Heart right ventricle (tissue), 16 donors: Measurements from ENCODE around the gene TRAPPC6A. TPM values are rescaled to one million over a fixed set of nuclear protein-coding genes. Genes with fewer than 3 reads are reported as not detected.
A peak's percentile ranks its signal among the peaks of the same experiment; 100 is the strongest.

Experiments used
- ATAC-seq, 8 donors: fragments of 200-7000 bp; cut with Tn5 transposase; one replicate each; pipeline ENCODE4 v1.9.1; 2020; ENCODE audit warnings: mild to moderate bottlenecking in 8 of 8, moderate library complexity in 8 of 8, moderate number of reproducible peaks in 1 of 8
- DNase-seq, 2 donors: peaks; one replicate each; pipeline ENCODE4 v3.0.0-alpha.2; 2020
- H3K27ac ChIP-seq, 10 donors: fragments of 200-600 bp; sonication (generic) in 2 of 10; one replicate each; pipeline versions ENCODE4 v1.5.0 to v1.8.0; 2020 to 2022; ENCODE audit warnings: mild to moderate bottlenecking in 3 of 10
- H3K27me3 ChIP-seq, 7 donors: fragments of 200-600 bp; one replicate each; pipeline ENCODE4 v1.8.0; 2021 to 2022; ENCODE audit warnings: mild to moderate bottlenecking in 2 of 7
- H3K36me3 ChIP-seq, 9 donors: fragments of 200-600 bp; sonication (generic) in 1 of 9; one replicate each; pipeline versions ENCODE4 v1.5.0 to v1.8.0; 2020 to 2022; ENCODE audit warnings: mild to moderate bottlenecking in 2 of 9
- H3K4me1 ChIP-seq, 9 donors: fragments of 200-600 bp; sonication (generic) in 1 of 9; one replicate each; pipeline versions ENCODE4 v1.5.0 to v1.8.0; 2020 to 2022; ENCODE audit warnings: mild to moderate bottlenecking in 4 of 9
- H3K4me3 ChIP-seq, 10 donors: fragments of 200-600 bp; sonication (generic) in 2 of 10; one replicate each; pipeline versions ENCODE4 v1.5.0 to v1.8.0; 2020 to 2022; ENCODE audit warnings: mild to moderate bottlenecking in 7 of 10, moderate library complexity in 2 of 10
- H3K9me3 ChIP-seq, 11 donors: fragments of 200-600 bp in 10 of 11; sonication (generic) in 2 of 11; one replicate each; pipeline versions ENCODE4 v1.5.0 to v1.8.0; 2013 to 2022; ENCODE audit warnings: mild to moderate bottlenecking in 2 of 11, control low read depth in 1 of 11, moderate library complexity in 1 of 11
- WGBS, 2 donors: extraction: QIAGEN DNeasy Blood & Tissue Kit; methylation state at CpG; one replicate each; pipeline ENCODE4 v1.1.7; 2013; ENCODE audit warnings: inconsistent platforms in 1 of 2; 5-methylcytosine and 5-hydroxymethylcytosine counted together
- intact Hi-C, 10 donors: fragments of 100-400 bp; cut with DNase I; formaldehyde crosslinking; loops; one replicate each; pipeline versions ENCODE4 v1.11.1 to v1.14.2; 2022
- long read RNA-seq, 3 donors: library from polyadenylated mRNA; unstranded; transcript quantifications; one replicate each; pipeline ENCODE4 v2.0.0, GENCODE V29; 2020 to 2021
- polyA plus RNA-seq, 2 donors: library from polyadenylated mRNA; stranded (reverse); fragments of 200-250 nt; gene quantifications; one replicate each; pipeline ENCODE4 v1.2.3, GENCODE V29; 2013
- total RNA-seq, 10 donors: library from RNA; stranded (reverse); fragmentation: NEBNext Ultra II Directional in 3 of 10; extraction: Animal tissue kit (Norgen Biotek cat#: 25700) in 3 of 10; gene quantifications; one replicate each; pipeline versions ENCODE4 v1.2.1 to v1.2.4, GENCODE V29; 2021 to 2023
- TF ChIP-seq, protein P1 (sequence below), 9 donors: fragments of 200-600 bp; sonication (generic) in 2 of 9; IDR thresholded peaks; one replicate each; pipeline versions ENCODE4 v1.5.0 to v1.8.0; 2021 to 2022; ENCODE audit warnings: antibody characterized with exemption in 9 of 9, mild to moderate bottlenecking in 5 of 9, moderate library complexity in 1 of 9
- donor health status: Arrhythmogenic right ventricular cardiomyopathy.
- donor health status: ischemic (EF 13 %, LVEDD 7.1; RV severe dilation, severe dysfunction).
- donor health status: healthy with polysubstance abuse.
- donor health status: DM: no; HTN: yes; CAD: no.
- donor health status: DM: no; HTN: no; CAD: no.
- donor health status: ischemic (EF 25% LVEDD 6.9; RV normal size, moderate dysfunction).
- donor health status: ischemic (EF 25% LVEDD 5.7; RV mildly dilated, moderate dysfunction).
- donor health status: healthy.
- donor health status: DM: yes; HTN: yes; CAD: no.
- donor health status: Ischemic cardiomyopathy.
- donor health status: ischemic (EF 35%, LVEDD 5.7; RV mildly dilated, moderate dysfunction).
- donor health status: nonischemic (EF 11% LVEDD 7.7; RV severe dilation, severe dysfunction).
- donor health status: DM: yes; HTN: yes; CAD: no.
- donor health status: PGD.
- donor health status: ischemic (EF 29% LVEDD 5.4; RV normal size, mild dysfunction).
- donor health status: nonischemic (EF 23%, LVEDD 6.1; RV moderate dilation, normal function).

Gene TRAPPC6A, protein sequence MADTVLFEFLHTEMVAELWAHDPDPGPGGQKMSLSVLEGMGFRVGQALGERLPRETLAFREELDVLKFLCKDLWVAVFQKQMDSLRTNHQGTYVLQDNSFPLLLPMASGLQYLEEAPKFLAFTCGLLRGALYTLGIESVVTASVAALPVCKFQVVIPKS
- 10 to 100 TPM; 14.3 to 24.9 (median 16.8) TPM for total RNA-seq
- 10 to 100 TPM; 15.9 to 18.9 TPM for polyA plus RNA-seq
- long read RNA-seq, donor 1, partial matches to known transcripts = 2 of 13 reads
- long read RNA-seq, donor 1, other reads (novel, unspliced or antisense) = 6 of 13 reads
- long read RNA-seq, donor 2, partial matches to known transcripts = 3 of 10 reads
- long read RNA-seq, donor 2, other reads (novel, unspliced or antisense) = 3 of 10 reads
- long read RNA-seq, donor 3, partial matches to known transcripts = 0 of 5 reads
- long read RNA-seq, donor 3, other reads (novel, unspliced or antisense) = 2 of 5 reads

DNA sequence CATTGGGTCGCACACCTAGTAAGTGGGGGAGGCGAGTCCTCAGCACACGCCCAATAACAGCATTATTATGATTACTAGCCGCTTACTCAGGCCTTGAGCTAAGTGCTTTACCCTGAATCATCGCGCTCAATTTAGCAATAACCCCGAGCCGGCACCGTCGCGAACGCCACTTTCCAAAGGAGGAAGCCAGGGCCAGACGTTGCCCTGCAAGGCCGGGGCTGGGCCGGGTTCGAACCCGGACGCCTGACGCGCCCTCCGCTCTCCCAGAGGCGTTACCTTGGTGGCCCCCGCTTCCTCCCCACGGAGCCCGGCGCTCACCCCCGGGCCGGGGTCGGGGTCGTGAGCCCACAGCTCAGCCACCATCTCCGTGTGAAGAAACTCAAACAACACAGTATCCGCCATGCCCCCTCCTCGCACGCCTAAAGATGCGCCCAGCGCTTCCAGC is at the start of gene TRAPPC6A:
Gene TRAPPC6A, minus strand, starts transcription at position 421 of the 445 bp plus-strand sequence. Its CDS starts 19 bp downstream, at position 402.
- peak in 1 of 8 donors; percentile 5 for ATAC-seq
- H3K4me1 ChIP-seq = peaks cover 3 to 44% (median 31%) of the 10 kb centered on the region in 9 donors
- intact Hi-C loops = loop anchor here in 4 of 10 donors (1.0 to 10.0 kb wide), 4 partner anchors 76 to 283 kb away; partner anchors contain the start of genes PPP1R37 (in 2 of the 4) and TOMM40 (in 1 of the 4)
- no peak for DNase-seq
- TF ChIP-seq, protein P1, sequence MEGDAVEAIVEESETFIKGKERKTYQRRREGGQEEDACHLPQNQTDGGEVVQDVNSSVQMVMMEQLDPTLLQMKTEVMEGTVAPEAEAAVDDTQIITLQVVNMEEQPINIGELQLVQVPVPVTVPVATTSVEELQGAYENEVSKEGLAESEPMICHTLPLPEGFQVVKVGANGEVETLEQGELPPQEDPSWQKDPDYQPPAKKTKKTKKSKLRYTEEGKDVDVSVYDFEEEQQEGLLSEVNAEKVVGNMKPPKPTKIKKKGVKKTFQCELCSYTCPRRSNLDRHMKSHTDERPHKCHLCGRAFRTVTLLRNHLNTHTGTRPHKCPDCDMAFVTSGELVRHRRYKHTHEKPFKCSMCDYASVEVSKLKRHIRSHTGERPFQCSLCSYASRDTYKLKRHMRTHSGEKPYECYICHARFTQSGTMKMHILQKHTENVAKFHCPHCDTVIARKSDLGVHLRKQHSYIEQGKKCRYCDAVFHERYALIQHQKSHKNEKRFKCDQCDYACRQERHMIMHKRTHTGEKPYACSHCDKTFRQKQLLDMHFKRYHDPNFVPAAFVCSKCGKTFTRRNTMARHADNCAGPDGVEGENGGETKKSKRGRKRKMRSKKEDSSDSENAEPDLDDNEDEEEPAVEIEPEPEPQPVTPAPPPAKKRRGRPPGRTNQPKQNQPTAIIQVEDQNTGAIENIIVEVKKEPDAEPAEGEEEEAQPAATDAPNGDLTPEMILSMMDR (IDR thresholded peaks at IDR 0.05) = no peak
- H3K27ac ChIP-seq = peak within 1 kb of the TSS; percentile 55 to 93 (median 87)
- H3K27me3 ChIP-seq = no peaks in the 10 kb centered on the region
- peaks cover 0 to 18% (median 0%) of the 10 kb centered on the region in 9 donors for H3K36me3 ChIP-seq
- H3K4me3 ChIP-seq = peak within 1 kb of the TSS; percentile 62 to 96 (median 83)
- H3K9me3 ChIP-seq = no peaks in the 10 kb centered on the region
- WGBS, 2 donors = 0% methylated on average over 36 of the region's 36 CpGs

DNA sequence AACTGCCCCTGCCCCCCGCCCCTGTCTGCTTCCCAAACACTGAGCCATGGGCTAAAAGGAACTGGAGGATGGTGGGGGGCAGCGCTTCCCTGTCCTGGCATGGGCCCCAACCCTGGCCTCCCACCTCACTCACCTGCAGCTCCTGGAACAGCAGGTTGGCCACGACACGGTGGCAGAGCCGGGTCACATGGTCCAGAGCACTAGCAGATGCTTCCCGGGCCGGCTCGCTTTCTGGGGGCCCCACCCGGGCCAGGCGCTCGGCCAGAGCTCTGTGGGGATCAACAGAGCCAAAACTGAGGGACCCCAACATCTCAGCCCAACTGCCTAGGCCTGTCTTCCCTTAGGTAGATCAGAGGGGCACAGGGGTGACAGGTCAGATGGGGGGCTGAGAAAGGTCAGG is 46.6 kb upstream of the TRAPPC6A start:
- TF ChIP-seq, protein P1 (IDR thresholded peaks at IDR 0.05) = no peak
- H3K36me3 ChIP-seq = peaks cover 0 to 3% (median 0%) of the 10 kb centered on the region in 9 donors
- peak in 1 of 8 donors; percentile 30 for ATAC-seq
- H3K4me3 ChIP-seq = no peak overlapping the region
- WGBS, 2 donors = 60 to 72% methylated on average over 11 of the region's 11 CpGs
- H3K27me3 ChIP-seq = peaks cover 0 to 11% (median 0%) of the 10 kb centered on the region in 7 donors
- no peak for DNase-seq
- H3K27ac ChIP-seq = no peak overlapping the region
- H3K4me1 ChIP-seq = peaks cover 0 to under 1% (median 0%) of the 10 kb centered on the region in 9 donors
- intact Hi-C loops = no loop called here
- no peaks in the 10 kb centered on the region for H3K9me3 ChIP-seq

DNA sequence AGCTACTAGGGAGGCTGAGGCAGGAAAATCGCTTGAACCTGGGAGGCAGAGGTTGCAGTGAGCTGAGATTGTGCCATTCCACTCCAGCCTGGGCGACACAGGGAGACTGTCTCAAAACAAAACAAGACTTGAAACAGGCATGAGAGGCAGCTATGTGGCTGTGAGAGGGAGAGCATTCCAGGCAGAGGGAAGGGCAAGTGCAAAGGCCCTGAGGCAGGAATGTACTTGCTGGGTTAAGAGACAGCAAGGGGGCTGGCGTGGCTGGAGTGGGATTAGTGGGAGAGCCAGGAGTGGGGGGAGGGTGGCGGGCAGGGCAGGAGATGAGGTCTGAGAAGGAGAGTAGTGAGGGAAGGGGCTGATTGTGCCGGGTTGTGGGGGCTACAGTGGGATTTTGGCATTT is 45.8 kb upstream of the TRAPPC6A start:
- 86 to 96% methylated on average over 5 of the region's 5 CpGs for WGBS, 2 donors
- intact Hi-C loops = no loop called here
- ATAC-seq (no peak), DNase-seq (no peak)
- H3K4me3 ChIP-seq = no peak overlapping the region
- TF ChIP-seq, protein P1 (IDR thresholded peaks at IDR 0.05) = no peak
- no peaks in the 10 kb centered on the region for H3K9me3 ChIP-seq
- H3K36me3 ChIP-seq = peaks cover 0 to 3% (median 0%) of the 10 kb centered on the region in 9 donors
- H3K27me3 ChIP-seq = peaks cover 0 to 11% (median 0%) of the 10 kb centered on the region in 7 donors
- H3K27ac ChIP-seq = no peak overlapping the region
- peaks cover 0 to 7% (median 0%) of the 10 kb centered on the region in 9 donors for H3K4me1 ChIP-seq

DNA sequence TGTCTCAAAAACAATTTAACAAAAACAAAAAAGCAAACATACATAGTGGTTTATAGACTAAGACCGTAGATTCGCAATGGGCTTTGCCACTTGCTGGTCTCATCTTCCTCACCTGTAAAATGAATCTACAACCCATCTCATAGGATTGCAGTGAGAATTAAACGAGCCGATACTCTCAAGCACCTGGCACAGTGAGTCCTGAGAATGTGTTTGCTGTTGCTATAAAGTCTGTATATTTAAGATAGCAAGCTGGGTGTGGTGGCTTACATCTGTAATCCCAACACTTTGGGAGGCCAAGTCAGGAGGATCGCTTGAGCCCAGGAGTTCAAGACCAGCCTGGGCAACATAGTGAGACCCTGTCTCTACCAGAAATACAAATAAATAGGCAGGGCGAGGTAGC is 44.7 kb upstream of the TRAPPC6A start:
- Histone ChIP-seq H3K27ac (no peak overlapping the region), H3K27me3 (peaks cover 0 to 15% (median 7%) of the 10 kb centered on the region in 7 donors), H3K4me3 (no peak overlapping the region), H3K9me3 (no peaks in the 10 kb centered on the region), H3K36me3 (peaks cover 0 to 3% (median 0%) of the 10 kb centered on the region in 9 donors), H3K4me1 (peaks cover 0 to 7% (median 0%) of the 10 kb centered on the region in 9 donors)
- DNase-seq = no peak
- WGBS, 2 donors = 94 to 95% methylated on average over 6 of the region's 6 CpGs
- no peak for ATAC-seq
- intact Hi-C loops = no loop called here
- TF ChIP-seq, protein P1 (IDR thresholded peaks at IDR 0.05) = no peak
